ENCODE results near the gene NAA38.

Gene NAA38

DNA sequence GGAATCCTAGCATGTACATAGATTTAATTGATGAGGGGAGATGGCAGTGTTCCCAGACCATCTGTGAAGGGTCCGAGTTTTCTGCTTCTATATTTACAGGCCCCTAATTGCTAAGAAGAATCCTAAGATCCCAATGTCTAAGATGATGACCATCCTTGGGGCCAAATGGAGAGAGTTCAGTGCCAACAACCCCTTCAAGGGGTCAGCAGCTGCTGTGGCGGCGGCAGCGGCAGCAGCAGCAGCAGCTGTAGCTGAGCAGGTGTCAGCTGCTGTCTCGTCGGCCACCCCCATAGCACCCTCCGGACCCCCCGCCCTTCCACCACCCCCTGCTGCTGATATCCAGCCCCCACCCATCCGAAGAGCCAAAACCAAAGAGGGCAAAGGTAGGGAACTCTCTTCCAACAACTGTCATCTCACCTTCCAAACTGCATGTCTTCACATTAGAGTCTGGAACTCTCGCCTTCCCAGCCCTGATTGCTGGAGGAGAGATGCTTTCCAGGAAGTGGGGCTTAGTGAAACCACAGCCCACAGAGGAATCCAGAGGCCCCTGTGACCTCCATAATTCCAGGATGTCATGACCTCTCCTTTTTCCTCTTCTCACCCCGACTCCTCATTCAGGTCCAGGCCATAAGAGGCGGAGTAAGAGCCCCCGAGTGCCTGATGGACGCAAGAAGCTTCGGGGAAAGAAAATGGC lies 36.0 kb upstream of the NAA38 start:
- peaks cover 6% of the 10 kb centered on the region for H3K4me1 ChIP-seq (ENCODE audit: insufficient read depth, low read length, severe bottlenecking)
- H3K27ac ChIP-seq (ENCODE audit: low read depth, low read length, poor library complexity, severe bottlenecking): no peak overlapping the region
- TF ChIP-seq, protein P1, sequence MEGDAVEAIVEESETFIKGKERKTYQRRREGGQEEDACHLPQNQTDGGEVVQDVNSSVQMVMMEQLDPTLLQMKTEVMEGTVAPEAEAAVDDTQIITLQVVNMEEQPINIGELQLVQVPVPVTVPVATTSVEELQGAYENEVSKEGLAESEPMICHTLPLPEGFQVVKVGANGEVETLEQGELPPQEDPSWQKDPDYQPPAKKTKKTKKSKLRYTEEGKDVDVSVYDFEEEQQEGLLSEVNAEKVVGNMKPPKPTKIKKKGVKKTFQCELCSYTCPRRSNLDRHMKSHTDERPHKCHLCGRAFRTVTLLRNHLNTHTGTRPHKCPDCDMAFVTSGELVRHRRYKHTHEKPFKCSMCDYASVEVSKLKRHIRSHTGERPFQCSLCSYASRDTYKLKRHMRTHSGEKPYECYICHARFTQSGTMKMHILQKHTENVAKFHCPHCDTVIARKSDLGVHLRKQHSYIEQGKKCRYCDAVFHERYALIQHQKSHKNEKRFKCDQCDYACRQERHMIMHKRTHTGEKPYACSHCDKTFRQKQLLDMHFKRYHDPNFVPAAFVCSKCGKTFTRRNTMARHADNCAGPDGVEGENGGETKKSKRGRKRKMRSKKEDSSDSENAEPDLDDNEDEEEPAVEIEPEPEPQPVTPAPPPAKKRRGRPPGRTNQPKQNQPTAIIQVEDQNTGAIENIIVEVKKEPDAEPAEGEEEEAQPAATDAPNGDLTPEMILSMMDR (IDR thresholded peaks at IDR 0.05; ENCODE audit: low read length): no peak
- TF ChIP-seq EZH2 (IDR thresholded peaks at IDR 0.05; ENCODE audit: borderline replicate concordance, low read length): no peak

DNA sequence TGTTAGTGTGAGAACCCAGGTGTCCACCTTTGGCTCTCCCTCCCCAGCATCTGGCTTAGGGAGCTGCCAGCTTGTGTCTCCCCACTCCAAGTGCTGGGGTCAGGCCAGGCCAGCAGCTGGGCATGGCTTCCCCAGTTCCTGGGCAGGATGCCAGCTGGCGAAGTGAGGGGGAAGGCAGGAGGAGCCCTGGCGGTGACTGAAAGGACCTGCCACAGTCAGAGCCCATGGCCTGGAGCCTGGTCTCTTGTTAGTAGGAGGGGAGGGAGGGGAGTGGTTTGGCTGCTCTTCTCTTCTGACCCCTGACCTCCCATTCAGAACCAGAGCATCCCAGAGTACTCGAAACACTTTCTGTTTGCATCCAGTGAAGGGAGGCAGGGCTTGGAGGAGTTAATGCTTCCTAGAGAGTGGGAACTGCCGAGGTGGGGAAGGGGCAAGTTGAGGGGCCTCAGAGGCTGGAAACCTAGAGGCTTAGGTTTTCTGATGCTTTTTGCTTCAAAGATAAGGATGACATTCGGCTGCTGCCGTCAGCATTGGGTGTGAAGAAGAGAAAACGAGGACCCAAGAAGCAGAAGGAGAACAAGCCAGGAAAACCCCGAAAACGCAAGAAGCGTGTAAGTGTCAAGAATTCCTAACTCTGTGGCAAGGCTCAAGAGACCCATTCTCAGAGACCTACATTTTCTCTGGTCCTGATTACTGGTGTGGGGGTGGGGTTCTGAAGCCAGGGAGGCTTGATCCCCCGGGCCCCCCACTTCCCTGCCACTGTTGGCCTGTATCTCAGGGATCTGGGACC lies 32.0 kb upstream of the NAA38 start:
- Histone ChIP-seq H3K9ac (ENCODE audit: low read length) (no peak overlapping the region), H3K27ac (ENCODE audit: low read depth, low read length, poor library complexity, severe bottlenecking) (peak overlapping the region; percentile 16), H3K4me1 (ENCODE audit: insufficient read depth, low read length, severe bottlenecking) (peaks cover 21% of the 10 kb centered on the region), H3K36me3 (ENCODE audit: insufficient read depth, low read length) (peaks cover 51% of the 10 kb centered on the region), H3K9me2 (ENCODE audit: low read depth, low read length) (no peaks in the 10 kb centered on the region), H3K9me3 (ENCODE audit: low read length) (no peaks in the 10 kb centered on the region), H3K4me2 (ENCODE audit: low read length) (peak overlapping the region; percentile 92; the same call in 1 of the 2 replicates), H3F3A (ENCODE audit: insufficient read depth, low read length) (no peaks in the 10 kb centered on the region), H4K20me1 (ENCODE audit: insufficient read depth, low read length) (no peaks in the 10 kb centered on the region), H3K79me2 (ENCODE audit: insufficient read depth, low read length) (peaks cover 21% of the 10 kb centered on the region), H3K27me3 (ENCODE audit: insufficient read depth, low read length) (no peaks in the 10 kb centered on the region), H2AFZ (ENCODE audit: low read length) (no peak overlapping the region), H3K4me3 (ENCODE audit: low read depth, low read length, poor library complexity, severe bottlenecking) (no peak overlapping the region)
- TF ChIP-seq EZH2 (IDR thresholded peaks at IDR 0.05; ENCODE audit: borderline replicate concordance, low read length): no peak
- TF ChIP-seq, protein P1 (IDR thresholded peaks at IDR 0.05; ENCODE audit: low read length): no peak

More for the DNA sequence above, 36.0 kb upstream of the NAA38 start:
- no peak overlapping the region for H3K9ac ChIP-seq (ENCODE audit: low read length)
- no peak overlapping the region for H3K4me3 ChIP-seq (ENCODE audit: low read depth, low read length, poor library complexity, severe bottlenecking)
- H4K20me1 ChIP-seq (ENCODE audit: insufficient read depth, low read length): no peaks in the 10 kb centered on the region
- H3K79me2 ChIP-seq (ENCODE audit: insufficient read depth, low read length): 0 out of 2 replicates have a peak, but pooled peaks cover 3% of the 10 kb centered on the region
- no peaks in the 10 kb centered on the region for H3F3A ChIP-seq (ENCODE audit: insufficient read depth, low read length)
- H3K36me3 ChIP-seq (ENCODE audit: insufficient read depth, low read length): peaks cover 87% of the 10 kb centered on the region
- H3K9me2 ChIP-seq (ENCODE audit: low read depth, low read length): no peaks in the 10 kb centered on the region
- H3K27me3 ChIP-seq (ENCODE audit: insufficient read depth, low read length): no peaks in the 10 kb centered on the region
- no peak overlapping the region for H3K4me2 ChIP-seq (ENCODE audit: low read length)
- no peak overlapping the region for H2AFZ ChIP-seq (ENCODE audit: low read length)
- no peaks in the 10 kb centered on the region for H3K9me3 ChIP-seq (ENCODE audit: low read length)

DNA sequence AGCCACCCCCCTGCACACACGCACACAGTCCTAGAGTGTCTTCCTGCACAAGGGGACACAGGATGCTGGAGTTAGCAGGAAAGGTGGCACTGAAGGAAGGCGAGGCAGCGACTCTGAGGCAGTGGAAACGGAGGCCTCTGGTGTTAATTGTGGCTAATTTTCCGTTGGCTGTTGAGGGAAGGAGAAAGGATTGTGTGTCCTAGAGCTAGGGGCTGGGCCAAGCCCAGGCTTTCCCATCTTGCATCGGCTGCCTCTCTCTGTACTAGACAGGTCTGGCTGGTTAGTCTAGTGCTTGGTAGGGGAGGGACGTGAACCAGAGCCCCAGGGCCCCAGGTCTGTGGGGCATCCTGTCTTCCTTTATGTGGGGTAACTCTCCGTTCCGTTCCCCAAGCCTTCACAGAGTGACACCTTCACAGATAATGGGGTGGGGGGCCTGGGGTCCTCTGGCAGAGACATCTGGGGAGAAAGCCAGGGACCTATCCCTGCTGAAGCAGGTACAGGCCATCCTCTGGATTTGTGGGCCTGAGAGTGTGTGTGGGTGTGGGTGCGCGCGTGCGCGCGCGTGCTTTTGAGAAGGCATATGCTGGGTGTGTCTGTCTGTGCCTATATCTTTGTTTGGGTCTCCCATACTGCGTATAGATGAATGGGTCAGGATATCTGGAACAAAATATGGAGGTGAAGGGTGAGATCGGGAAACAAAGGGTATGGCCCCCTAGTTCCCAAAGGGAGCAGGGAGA lies 31.0 kb upstream of the NAA38 start, which contains the start of gene CHD3:
TSS of gene CHD3 (plus strand) at position 606 of the 737 bp plus-strand sequence. CDS start 212 bp downstream, outside the sequence.
- Histone ChIP-seq H3K79me2 (ENCODE audit: insufficient read depth, low read length) (peaks cover 21% of the 10 kb centered on the region), H2AFZ (ENCODE audit: low read length) (no peak within 1 kb of the TSS)

More for the DNA sequence above, 31.0 kb upstream of the NAA38 start, which contains the start of gene CHD3:
- H3K4me2 ChIP-seq (ENCODE audit: low read length): peak within 1 kb of the TSS; percentile 92
- H3K4me1 ChIP-seq (ENCODE audit: insufficient read depth, low read length, severe bottlenecking): peaks cover 29% of the 10 kb centered on the region
- H3K4me3 ChIP-seq (ENCODE audit: low read depth, low read length, poor library complexity, severe bottlenecking): peak within 1 kb of the TSS; percentile 98
- H4K20me1 ChIP-seq (ENCODE audit: insufficient read depth, low read length): no peaks in the 10 kb centered on the region
- peaks cover 41% of the 10 kb centered on the region for H3K36me3 ChIP-seq (ENCODE audit: insufficient read depth, low read length)
- no peaks in the 10 kb centered on the region for H3F3A ChIP-seq (ENCODE audit: insufficient read depth, low read length)
- H3K9me2 ChIP-seq (ENCODE audit: low read depth, low read length): no peaks in the 10 kb centered on the region
- no peaks in the 10 kb centered on the region for H3K9me3 ChIP-seq (ENCODE audit: low read length)
- no peak for TF ChIP-seq EZH2 (IDR thresholded peaks at IDR 0.05; ENCODE audit: borderline replicate concordance, low read length)
- peak within 1 kb of the TSS; percentile 70 for H3K9ac ChIP-seq (ENCODE audit: low read length)
- H3K27ac ChIP-seq (ENCODE audit: low read depth, low read length, poor library complexity, severe bottlenecking): peak within 1 kb of the TSS; percentile 90
- no peaks in the 10 kb centered on the region for H3K27me3 ChIP-seq (ENCODE audit: insufficient read depth, low read length)

All from OCI-LY1 (cell line).